Panc1 (cell line): ENCODE measurements around the gene BABAM2. TPM values are rescaled to one million over a fixed set of nuclear protein-coding genes. Genes with fewer than 3 reads are reported as not detected.

ENCODE experiments used
- ATAC-seq: fragments of 200-7000 bp; cut with Tn5 transposase; 2 replicates; pipeline ENCODE4 v1.9.1; 2020; ENCODE audit warnings: mild to moderate bottlenecking, moderate library complexity
- BruUV-seq: library from RNA; stranded (reverse); fragments of 400-500 nt; replicated peaks from 2 replicates; lab custom pipeline; 2021; lab: Mats Ljungman, UMichigan
- CTCF ChIA-PET: fragments of 300-600 bp; sonication (Branson Sonifier 250); formaldehyde crosslinking; loops from one replicate; lab custom pipeline; 2022; ENCODE audit warnings: antibody characterized with exemption; lab: Charles Lee
- POLR2A ChIA-PET: fragments of 300-600 bp; sonication (Branson Sonifier 250); formaldehyde crosslinking; loops from one replicate; lab custom pipeline; 2022; ENCODE audit warnings: antibody characterized with exemption; lab: Charles Lee
- DNase-seq: peaks from one replicate; pipeline ENCODE4 v3.0.0-alpha.2; 2010; ENCODE audit warnings: low read depth, low spot score
- H3K27ac ChIP-seq: 2 replicates; pipeline ENCODE4 v1.5.1; 2011; ENCODE audit warnings: mild to moderate bottlenecking, low read length, inconsistent platforms
- H3K27me3 ChIP-seq: fragments of 200-500 bp; sonication (Bioruptor generic); 2 replicates; pipeline ENCODE4 v1.6.0; 2014; ENCODE audit warnings: low read length, inconsistent platforms; ENCODE audit not compliant: control insufficient read depth, insufficient read depth
- H3K36me3 ChIP-seq: fragments of 200-500 bp; sonication (Bioruptor generic); 2 replicates; pipeline ENCODE4 v1.5.1; 2014; ENCODE audit warnings: inconsistent platforms, mild to moderate bottlenecking, low read length, moderate library complexity; ENCODE audit not compliant: control insufficient read depth, insufficient read depth
- H3K4me1 ChIP-seq: 2 replicates; pipeline ENCODE4 v1.5.1; 2011; ENCODE audit warnings: inconsistent platforms, mild to moderate bottlenecking, low read length, moderate library complexity; ENCODE audit not compliant: control insufficient read depth, insufficient read depth
- H3K4me3 ChIP-seq, 2 experiments: 2 replicates each; pipeline ENCODE4 v1.5.1; 2011 to 2012; ENCODE audit warnings: low read depth in 2 of 2, low read length in 2 of 2, mild to moderate bottlenecking in 2 of 2, inconsistent platforms in 1 of 2, moderate library complexity in 1 of 2
- H3K9me3 ChIP-seq: fragments of 200-500 bp; sonication (Bioruptor generic); 2 replicates; pipeline ENCODE4 v1.5.1; 2014; ENCODE audit warnings: low read depth, mild to moderate bottlenecking, inconsistent platforms, low read length, moderate library complexity; ENCODE audit not compliant: control insufficient read depth, insufficient read depth
- CTCF ChIP-seq: fragments of 450-650 bp; IDR thresholded peaks from 2 replicates; pipeline ENCODE4 v1.5.1; 2017; ENCODE audit warnings: mild to moderate bottlenecking
- POLR2AphosphoS5 ChIP-seq: IDR thresholded peaks from 2 replicates; pipeline ENCODE4 v1.6.1; 2012; ENCODE audit warnings: mild to moderate bottlenecking, low read depth, low read length, moderate library complexity
- REST ChIP-seq, 2 experiments: IDR thresholded peaks; 2 replicates each; pipeline ENCODE4 v1.6.1; 2011 to 2012; ENCODE audit warnings: low read depth in 2 of 2, control low read depth in 1 of 2, low read length in 1 of 2, mild to moderate bottlenecking in 1 of 2, moderate library complexity in 1 of 2; ENCODE audit not compliant: insufficient read depth in 1 of 2
- SIN3A ChIP-seq: IDR thresholded peaks from 2 replicates; pipeline ENCODE4 v1.6.1; 2012; ENCODE audit warnings: low read depth, mild to moderate bottlenecking, low read length, moderate library complexity, borderline replicate concordance; ENCODE audit not compliant: insufficient read depth
- TCF7L2 ChIP-seq: IDR thresholded peaks from 2 replicates; pipeline ENCODE4 v1.6.1; 2011; ENCODE audit warnings: mild to moderate bottlenecking, low read depth, low read length, inconsistent platforms
- in situ Hi-C: cut with HindIII; loops from 2 replicates; pipeline ENCODE4 v1.10.0; 2016; ENCODE audit warnings: low sequenced_read_pairs, low pct_unique_long_range_greater_than_20kb
- intact Hi-C: fragments of 100-400 bp; cut with micrococcal nuclease; formaldehyde crosslinking; loops from one replicate; pipeline ENCODE4 v1.10.0; 2022; ENCODE audit not compliant: unreplicated experiment
- total RNA-seq: library from RNA; stranded (reverse); gene quantifications from one replicate; pipeline ENCODE4 v1.2.1, GENCODE V29; 2021; ENCODE audit not compliant: unreplicated experiment

BABAM2 gene
- total RNA-seq, 1 experiment from 2014 or later = 31.2 TPM

GRCh38 chr2:28148566-28148965 is 258.0 kb downstream of the BABAM2 start:
- Histone ChIP-seq H3K36me3 (no peaks in the 10 kb centered on the region), H3K27ac (no peak overlapping the region), H3K4me3 (no peak overlapping the region), H3K4me1 (peaks cover 7% of the 10 kb centered on the region; the same call in 1 of the 2 replicates), H3K27me3 (no peaks in the 10 kb centered on the region), H3K9me3 (no peaks in the 10 kb centered on the region)
- DNase-seq = no peak
- no peak for ATAC-seq
- POLR2A ChIA-PET = no interaction called here
- CTCF ChIA-PET = no interaction called here
- intact Hi-C loops = no loop called here
- TF ChIP-seq REST (IDR thresholded peaks at IDR 0.05; ENCODE audit: insufficient read depth in 1 of 2, low read depth in 2 of 2, low read length in 1 of 2) (no peak), CTCF (no peak), POLR2AphosphoS5 (no peak), TCF7L2 (no peak), SIN3A (no peak)
- BruUV-seq = no TSS peak
- in situ Hi-C loops = no loop called here

GRCh38 chr2:28150236-28150915 is 259.8 kb downstream of the BABAM2 start:
- ATAC-seq = no peak
- ChIA-PET POLR2A (no interaction called here), CTCF (no interaction called here)
- Histone ChIP-seq H3K27ac (no peak overlapping the region), H3K4me1 (peaks cover 7% of the 10 kb centered on the region; the same call in 1 of the 2 replicates), H3K27me3 (no peaks in the 10 kb centered on the region), H3K9me3 (peaks cover 6% of the 10 kb centered on the region; the same call in 1 of the 2 replicates), H3K36me3 (no peaks in the 10 kb centered on the region), H3K4me3 (no peak overlapping the region)
- TF ChIP-seq REST (IDR thresholded peaks at IDR 0.05; ENCODE audit: insufficient read depth in 1 of 2, low read depth in 2 of 2, low read length in 1 of 2) = no peak
- TF ChIP-seq TCF7L2 = no peak
- no peak for TF ChIP-seq SIN3A
- TF ChIP-seq POLR2AphosphoS5 = no peak
- no peak for TF ChIP-seq CTCF
- in situ Hi-C loops = no loop called here
- intact Hi-C loops = loop anchor here (10.0 kb wide), 1 partner anchor 244 kb away; the partner anchor contains the start of gene FOSL2
- BruUV-seq = no TSS peak
- no peak for DNase-seq
